OCI-LY7 (cell line): ENCODE results near the gene TGFBR3. TPM values are rescaled to one million over a fixed set of nuclear protein-coding genes. Genes with fewer than 3 reads are reported as not detected.

Experiments
- BruUV-seq: library from RNA; stranded (reverse); fragments of 400-500 nt; replicated peaks from 2 replicates; lab custom pipeline; 2021; lab: Mats Ljungman, UMichigan
- CTCF ChIA-PET: fragments of 300-600 bp; sonication (Branson Sonifier 250); formaldehyde crosslinking; loops from one replicate; lab custom pipeline; 2022; ENCODE audit warnings: antibody characterized with exemption; ENCODE audit not compliant: unreplicated experiment; lab: Charles Lee
- POLR2A ChIA-PET: fragments of 300-600 bp; sonication (Branson Sonifier 250); formaldehyde crosslinking; loops from one replicate; lab custom pipeline; 2022; ENCODE audit warnings: antibody characterized with exemption; lab: Charles Lee
- DNase-seq: peaks from one replicate; pipeline ENCODE4 v3.0.0-alpha.2; 2015; ENCODE audit warnings: low spot score
- H2AFZ ChIP-seq: fragments of 200-600 bp; sonication (generic), shearing (Covaris generic); 2 replicates; pipeline ENCODE4 v1.6.1; 2014; ENCODE audit warnings: mild to moderate bottlenecking, antibody characterized with exemption, low read length, moderate library complexity
- H3K27ac ChIP-seq: fragments of 200-600 bp; sonication (generic); 2 replicates; pipeline ENCODE4 v1.5.1; 2014; ENCODE audit warnings: mixed run types, low read depth, mild to moderate bottlenecking, moderate library complexity, low read length, inconsistent platforms; ENCODE audit not compliant: poor library complexity, severe bottlenecking
- H3K36me3 ChIP-seq: fragments of 200-600 bp; sonication (generic); 2 replicates; pipeline ENCODE4 v1.6.1; 2014; ENCODE audit warnings: mild to moderate bottlenecking, antibody characterized with exemption, low read length, moderate library complexity, mixed read lengths; ENCODE audit not compliant: insufficient read depth
- H3K4me1 ChIP-seq: fragments of 200-600 bp; sonication (generic); 2 replicates; pipeline ENCODE4 v1.5.1; 2014; ENCODE audit warnings: mild to moderate bottlenecking, low read length; ENCODE audit not compliant: insufficient read depth, poor library complexity, severe bottlenecking
- H3K4me2 ChIP-seq: fragments of 200-600 bp; sonication (generic); 2 replicates; pipeline ENCODE4 v1.6.1; 2014; ENCODE audit warnings: mild to moderate bottlenecking, low read length
- H3K4me3 ChIP-seq: fragments of 200-600 bp; sonication (generic); 2 replicates; pipeline ENCODE4 v1.5.1; 2014; ENCODE audit warnings: mild to moderate bottlenecking, low read depth, low read length; ENCODE audit not compliant: poor library complexity, severe bottlenecking
- H3K79me2 ChIP-seq: fragments of 200-600 bp; sonication (generic); 2 replicates; pipeline ENCODE4 v1.6.1; 2016; ENCODE audit warnings: low read depth, mild to moderate bottlenecking, low read length, moderate library complexity, mixed read lengths; ENCODE audit not compliant: insufficient read depth
- H3K9me2 ChIP-seq: fragments of 200-600 bp; sonication (generic); 2 replicates; pipeline ENCODE4 v1.6.1; 2016; ENCODE audit warnings: mild to moderate bottlenecking, low read length, mixed read lengths; ENCODE audit not compliant: insufficient read depth
- H3K9me3 ChIP-seq: fragments of 200-600 bp; sonication (generic); 2 replicates; pipeline ENCODE4 v1.6.1; 2014; ENCODE audit warnings: mild to moderate bottlenecking, mixed run types, low read length, mixed read lengths
- H4K20me1 ChIP-seq: fragments of 200-600 bp; sonication (generic); 2 replicates; pipeline ENCODE4 v1.6.1; 2014; ENCODE audit warnings: mild to moderate bottlenecking, antibody characterized with exemption, low read length, moderate library complexity, mixed read lengths; ENCODE audit not compliant: insufficient read depth
- EZH2phosphoT487 ChIP-seq: fragments of 200-600 bp; sonication (generic); IDR thresholded peaks from 2 replicates; pipeline ENCODE4 v1.6.1; 2018; ENCODE audit warnings: low read depth, borderline replicate concordance, mild to moderate bottlenecking, mixed run types, antibody characterized with exemption, low read length, moderate library complexity, mixed read lengths
- intact Hi-C: fragments of 100-400 bp; cut with micrococcal nuclease; formaldehyde crosslinking; loops from one replicate; pipeline ENCODE4 v1.10.0; 2022; ENCODE audit not compliant: unreplicated experiment
- total RNA-seq, 2 experiments: library from RNA; depleted of rRNA in 1 of 2; stranded (reverse); fragments of >200 nt in 1 of 2; shearing (Covaris generic) in 1 of 2; gene quantifications; 2 replicates each; pipeline ENCODE4 v1.2.3, GENCODE V29; 2014 to 2022
- TF ChIP-seq, protein P1 (sequence below): fragments of 200-600 bp; sonication (generic); conservative IDR thresholded peaks from 2 replicates; pipeline ENCODE4 v1.5.1; 2014; ENCODE audit warnings: mild to moderate bottlenecking, antibody characterized with exemption, low read length, moderate library complexity, mixed read lengths

Gene TGFBR3
- total RNA-seq, 2 experiments from 2014 or later, result not detected

DNA sequence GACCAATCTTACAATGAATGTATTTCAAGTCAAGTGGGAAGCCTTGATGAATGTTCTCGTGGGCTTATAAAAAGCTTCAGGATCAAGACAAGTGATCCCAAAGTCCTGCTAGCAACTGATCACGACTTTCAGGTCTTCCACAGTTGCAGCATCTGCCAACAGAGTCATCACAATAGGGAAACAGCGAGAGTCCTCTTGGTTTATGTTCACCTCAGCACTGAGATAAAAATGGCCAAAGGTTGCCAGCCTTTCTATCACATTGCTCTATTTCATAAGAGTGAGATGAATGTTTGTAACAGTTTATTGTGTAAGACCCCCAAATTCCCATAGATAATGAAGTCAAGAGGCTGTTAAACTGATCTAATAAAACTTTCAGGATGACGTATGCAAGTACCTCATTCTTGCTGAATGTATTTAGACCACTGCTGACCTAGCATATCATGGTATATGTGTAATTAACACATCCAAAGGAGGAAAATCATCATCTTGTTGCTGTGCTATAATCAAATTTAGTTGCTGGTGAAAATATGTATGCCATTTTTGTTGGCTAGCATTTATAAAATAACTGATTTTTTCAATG lies 150.6 kb downstream of the TGFBR3 start:
- ChIA-PET CTCF (no interaction called here), POLR2A (no interaction called here)
- no peak for DNase-seq
- Histone ChIP-seq H3K79me2 (no peaks in the 10 kb centered on the region), H3K4me2 (no peak overlapping the region), H3K9me3 (no peaks in the 10 kb centered on the region), H2AFZ (no peak overlapping the region), H3K27ac (no peak overlapping the region), H3K9me2 (no peaks in the 10 kb centered on the region), H4K20me1 (no peaks in the 10 kb centered on the region), H3K4me1 (no peaks in the 10 kb centered on the region), H3K36me3 (no peaks in the 10 kb centered on the region), H3K4me3 (no peak overlapping the region)
- TF ChIP-seq, protein P1, sequence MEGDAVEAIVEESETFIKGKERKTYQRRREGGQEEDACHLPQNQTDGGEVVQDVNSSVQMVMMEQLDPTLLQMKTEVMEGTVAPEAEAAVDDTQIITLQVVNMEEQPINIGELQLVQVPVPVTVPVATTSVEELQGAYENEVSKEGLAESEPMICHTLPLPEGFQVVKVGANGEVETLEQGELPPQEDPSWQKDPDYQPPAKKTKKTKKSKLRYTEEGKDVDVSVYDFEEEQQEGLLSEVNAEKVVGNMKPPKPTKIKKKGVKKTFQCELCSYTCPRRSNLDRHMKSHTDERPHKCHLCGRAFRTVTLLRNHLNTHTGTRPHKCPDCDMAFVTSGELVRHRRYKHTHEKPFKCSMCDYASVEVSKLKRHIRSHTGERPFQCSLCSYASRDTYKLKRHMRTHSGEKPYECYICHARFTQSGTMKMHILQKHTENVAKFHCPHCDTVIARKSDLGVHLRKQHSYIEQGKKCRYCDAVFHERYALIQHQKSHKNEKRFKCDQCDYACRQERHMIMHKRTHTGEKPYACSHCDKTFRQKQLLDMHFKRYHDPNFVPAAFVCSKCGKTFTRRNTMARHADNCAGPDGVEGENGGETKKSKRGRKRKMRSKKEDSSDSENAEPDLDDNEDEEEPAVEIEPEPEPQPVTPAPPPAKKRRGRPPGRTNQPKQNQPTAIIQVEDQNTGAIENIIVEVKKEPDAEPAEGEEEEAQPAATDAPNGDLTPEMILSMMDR, result no peak
- TF ChIP-seq EZH2phosphoT487, result no peak
- no TSS peak for BruUV-seq
- intact Hi-C loops, result no loop called here

DNA sequence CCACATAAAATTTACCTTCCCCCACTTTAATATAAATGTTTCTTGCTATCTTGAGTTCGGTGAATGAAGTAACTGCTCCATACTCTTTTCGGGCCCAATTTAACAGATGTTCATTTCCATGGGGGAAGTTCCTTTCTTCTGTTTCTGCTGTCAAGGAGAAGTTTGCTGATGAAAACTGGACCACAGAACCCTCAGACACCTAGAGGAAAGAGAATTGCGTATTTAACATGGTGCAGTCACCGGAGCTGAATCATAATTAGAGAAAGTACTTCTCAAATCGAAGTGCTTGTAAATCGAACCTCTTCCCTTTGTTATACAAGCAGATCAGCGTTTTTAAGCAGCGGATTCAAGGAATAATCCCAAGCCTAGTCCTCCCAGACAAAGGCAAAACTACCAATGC lies 151.2 kb downstream of the TGFBR3 start:
- no peaks in the 10 kb centered on the region for H3K36me3 ChIP-seq
- H3K27ac ChIP-seq, result no peak overlapping the region
- no peaks in the 10 kb centered on the region for H3K4me1 ChIP-seq
- ChIA-PET CTCF (no interaction called here), POLR2A (no interaction called here)
- no TSS peak for BruUV-seq
- H3K9me2 ChIP-seq, result no peaks in the 10 kb centered on the region
- H3K4me2 ChIP-seq, result no peak overlapping the region
- no peak overlapping the region for H3K4me3 ChIP-seq
- H2AFZ ChIP-seq, result no peak overlapping the region
- no peaks in the 10 kb centered on the region for H3K79me2 ChIP-seq
- intact Hi-C loops, result no loop called here
- DNase-seq, result no peak
- no peaks in the 10 kb centered on the region for H3K9me3 ChIP-seq
- no peaks in the 10 kb centered on the region for H4K20me1 ChIP-seq
- TF ChIP-seq EZH2phosphoT487, result no peak
- TF ChIP-seq, protein P1, result no peak

DNA sequence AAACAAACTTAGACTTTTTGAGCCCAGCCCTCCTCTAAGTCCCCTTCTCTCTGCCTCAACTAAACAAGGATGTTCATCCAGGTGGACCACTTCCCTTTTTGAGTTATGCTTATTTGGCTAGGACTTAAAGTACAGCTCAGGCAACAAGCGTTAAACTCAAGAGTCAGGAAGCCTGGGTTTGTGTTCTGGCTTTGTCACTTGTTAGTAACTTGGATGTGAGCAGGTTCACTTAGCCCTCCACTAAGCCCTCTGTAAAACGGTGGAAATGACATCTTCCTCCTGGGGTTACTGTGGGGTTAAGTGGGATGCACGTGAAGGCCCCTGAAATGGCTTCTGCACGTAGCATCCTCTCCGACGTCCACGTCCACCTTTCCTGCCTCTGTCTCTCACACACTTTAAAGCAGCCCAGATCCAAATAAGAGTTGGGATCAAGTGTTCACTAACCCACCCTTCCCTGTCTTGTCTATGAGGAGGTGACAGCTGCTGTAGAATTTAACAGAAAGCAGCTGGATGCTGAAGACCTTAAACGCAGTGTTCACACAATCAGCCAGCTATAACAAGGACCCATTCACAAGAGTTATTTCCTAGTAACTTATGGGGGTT lies 152.7 kb downstream of the TGFBR3 start:
- POLR2A ChIA-PET, result interaction anchor here (1.0 kb wide), 1 partner anchor 9 kb away, joined by 3 read pairs; no protein-coding TSS in a partner anchor
- Histone ChIP-seq H3K4me2 (no peak overlapping the region), H3K27ac (no peak overlapping the region), H3K9me3 (no peaks in the 10 kb centered on the region), H3K4me3 (no peak overlapping the region), H3K9me2 (no peaks in the 10 kb centered on the region), H2AFZ (no peak overlapping the region), H4K20me1 (no peaks in the 10 kb centered on the region), H3K79me2 (no peaks in the 10 kb centered on the region), H3K4me1 (no peaks in the 10 kb centered on the region), H3K36me3 (no peaks in the 10 kb centered on the region)
- no TSS peak for BruUV-seq
- no peak for DNase-seq
- no peak for TF ChIP-seq EZH2phosphoT487
- TF ChIP-seq, protein P1, result no peak
- CTCF ChIA-PET, result no interaction called here
- intact Hi-C loops, result no loop called here
